ENCODE data around the gene DRD2.

DNA sequence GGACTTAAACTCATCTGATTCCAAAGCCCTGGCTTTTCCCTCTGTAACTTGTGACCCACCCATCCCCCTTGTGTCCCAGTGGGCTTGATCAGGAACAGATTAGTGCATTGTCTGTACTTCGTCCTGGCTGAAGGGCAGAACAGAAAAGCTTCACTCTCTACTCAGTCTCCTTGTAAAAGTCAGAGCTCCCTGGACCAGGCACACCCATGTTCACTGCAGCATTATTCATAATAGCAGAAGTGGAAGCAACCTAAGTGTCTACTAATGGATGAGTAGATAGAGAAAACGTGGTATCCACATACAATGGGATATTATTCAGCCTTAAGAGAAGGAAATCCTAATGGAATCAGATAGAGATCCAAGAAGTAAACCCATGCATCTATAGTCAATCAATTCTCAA, 20.7 kb downstream of the DRD2 start:
- TF ChIP-seq POLR2AphosphoS5 (IDR thresholded peaks at IDR 0.05) (no peak), CTCF (IDR thresholded peaks at IDR 0.05) (no peak), EP300 (IDR thresholded peaks at IDR 0.05) (no peak), POLR2A (IDR thresholded peaks at IDR 0.05; ENCODE audit: low read depth) (no peak)

All from esophagus muscularis mucosa (tissue), 4 donors.